Mesendoderm (in vitro differentiated cells): ENCODE data around the gene HSD17B7.

Experiments
- DNase-seq: peaks from one replicate; pipeline ENCODE4 v3.0.0; 2013
- H2AK5ac ChIP-seq: 2 replicates; pipeline ENCODE4 v1.6.1; 2013; ENCODE audit warnings: low read length, inconsistent platforms
- H2BK120ac ChIP-seq: 2 replicates; pipeline ENCODE4 v1.6.1; 2013; ENCODE audit warnings: low read depth, mild to moderate bottlenecking, low read length, moderate library complexity, mixed read lengths
- H2BK15ac ChIP-seq: replicated peaks from 2 replicates; pipeline ENCODE4 v1.6.1; 2013; ENCODE audit warnings: low read depth, mild to moderate bottlenecking, moderate library complexity
- H2BK5ac ChIP-seq: 2 replicates; pipeline ENCODE4 v1.6.1; 2013; ENCODE audit warnings: low read length, inconsistent platforms
- H3K18ac ChIP-seq: 2 replicates; pipeline ENCODE4 v1.6.1; 2013; ENCODE audit warnings: mild to moderate bottlenecking, low read length, mixed read lengths
- H3K23ac ChIP-seq: one replicate; pipeline ENCODE4 v1.6.1; 2013; ENCODE audit warnings: low read length
- H3K27ac ChIP-seq: 2 replicates; pipeline ENCODE4 v1.5.1; 2013; ENCODE audit warnings: low read depth, mild to moderate bottlenecking, inconsistent platforms, low read length, moderate library complexity
- H3K27me3 ChIP-seq: 2 replicates; pipeline ENCODE4 v1.6.1; 2013; ENCODE audit warnings: low read length, control low read depth, mild to moderate bottlenecking, inconsistent platforms; ENCODE audit not compliant: insufficient read depth, poor library complexity
- H3K36me3 ChIP-seq: 2 replicates; pipeline ENCODE4 v1.6.1; 2013; ENCODE audit warnings: low read length, inconsistent platforms; ENCODE audit not compliant: control insufficient read depth, insufficient read depth
- H3K4ac ChIP-seq: one replicate; pipeline ENCODE4 v1.6.1; 2013; ENCODE audit warnings: low read depth, mild to moderate bottlenecking, low read length, moderate library complexity
- H3K4me1 ChIP-seq: 2 replicates; pipeline ENCODE4 v1.6.1; 2013; ENCODE audit warnings: low read depth, low read length, inconsistent platforms; ENCODE audit not compliant: control insufficient read depth
- H3K4me2 ChIP-seq: 2 replicates; pipeline ENCODE4 v1.6.1; 2013; ENCODE audit warnings: low read length
- H3K4me3 ChIP-seq: 2 replicates; pipeline ENCODE4 v1.5.1; 2013; ENCODE audit warnings: mild to moderate bottlenecking, low read length
- H3K56ac ChIP-seq: one replicate; pipeline ENCODE4 v1.6.1; 2013; ENCODE audit warnings: low read length
- H3K79me1 ChIP-seq: 2 replicates; pipeline ENCODE4 v1.6.1; 2013; ENCODE audit warnings: low read length, inconsistent platforms
- H3K79me2 ChIP-seq: 2 replicates; pipeline ENCODE4 v1.6.1; 2013; ENCODE audit warnings: mild to moderate bottlenecking, low read length; ENCODE audit not compliant: control insufficient read depth, insufficient read depth
- H3K9ac ChIP-seq: 2 replicates; pipeline ENCODE4 v1.6.1; 2013; ENCODE audit warnings: low read length, inconsistent platforms
- H4K5ac ChIP-seq: one replicate; pipeline ENCODE4 v1.6.1; 2013; ENCODE audit warnings: low read length
- H4K8ac ChIP-seq: one replicate; pipeline ENCODE4 v1.6.1; 2013; ENCODE audit warnings: low read depth, mild to moderate bottlenecking, control low read depth, low read length, moderate library complexity
- WGBS: extraction: QIAGEN DNeasy Blood & Tissue Kit; methylation state at CpG from one replicate; pipeline ENCODE4 v1.1.7; 2013; ENCODE audit warnings: low lambda C conversion rate, missing lambda C conversion rate; ENCODE audit not compliant: insufficient coverage; ENCODE audit errors: extremely low coverage; 5-methylcytosine and 5-hydroxymethylcytosine counted together

HSD17B7 gene

GRCh38 chr1:162846256-162847212 is 56.0 kb downstream of the HSD17B7 start:
- H2AK5ac ChIP-seq: no peak overlapping the region
- no peak overlapping the region for H3K27ac ChIP-seq
- no peaks in the 10 kb centered on the region for H3K36me3 ChIP-seq
- H3K4me1 ChIP-seq: no peaks in the 10 kb centered on the region
- no peak overlapping the region for H3K56ac ChIP-seq
- no peak overlapping the region for H3K9ac ChIP-seq
- H3K27me3 ChIP-seq: no peaks in the 10 kb centered on the region
- no peak overlapping the region for H3K23ac ChIP-seq
- no peak overlapping the region for H3K4me3 ChIP-seq
- H2BK5ac ChIP-seq: no peak overlapping the region
- H3K79me2 ChIP-seq: no peaks in the 10 kb centered on the region
- no peak overlapping the region for H4K5ac ChIP-seq
- H3K79me1 ChIP-seq: no peaks in the 10 kb centered on the region
- H3K18ac ChIP-seq: no peak overlapping the region
- H3K4ac ChIP-seq: no peak overlapping the region
- H3K4me2 ChIP-seq: no peak overlapping the region
- H4K8ac ChIP-seq: no peak overlapping the region
- WGBS: no CpG with 5 or more reads among the region's 16 CpGs
- DNase-seq: no peak
- no peak overlapping the region for H2BK15ac ChIP-seq
- H2BK120ac ChIP-seq: no peak overlapping the region

GRCh38 chr1:162847839-162848453 is 57.4 kb downstream of the HSD17B7 start:
- no peak overlapping the region for H3K9ac ChIP-seq
- WGBS: no CpG with 5 or more reads among the region's 3 CpGs

GRCh38 chr1:162849711-162850110 is 59.2 kb downstream of the HSD17B7 start:
- H3K4ac ChIP-seq: no peak overlapping the region
- WGBS: no CpG with 5 or more reads among the region's 2 CpGs

More at GRCh38 chr1:162847839-162848453, 57.4 kb downstream of the HSD17B7 start:
- H3K79me2 ChIP-seq: no peaks in the 10 kb centered on the region
- H3K23ac ChIP-seq: no peak overlapping the region
- no peak overlapping the region for H3K4me3 ChIP-seq
- H4K8ac ChIP-seq: no peak overlapping the region
- no peak overlapping the region for H3K27ac ChIP-seq
- no peak overlapping the region for H4K5ac ChIP-seq
- H3K36me3 ChIP-seq: no peaks in the 10 kb centered on the region
- no peak overlapping the region for H2BK120ac ChIP-seq
- no peak overlapping the region for H3K18ac ChIP-seq
- H3K4me2 ChIP-seq: no peak overlapping the region
- H3K27me3 ChIP-seq: no peaks in the 10 kb centered on the region
- H3K79me1 ChIP-seq: no peaks in the 10 kb centered on the region
- H2BK5ac ChIP-seq: no peak overlapping the region
- no peak overlapping the region for H3K4ac ChIP-seq
- no peak overlapping the region for H2AK5ac ChIP-seq
- no peak overlapping the region for H3K56ac ChIP-seq
- H2BK15ac ChIP-seq: no peak overlapping the region
- DNase-seq: peak; percentile 71
- no peaks in the 10 kb centered on the region for H3K4me1 ChIP-seq

GRCh38 chr1:162851341-162851740 is 60.8 kb downstream of the HSD17B7 start:
- no peak overlapping the region for H4K8ac ChIP-seq
- no peak overlapping the region for H4K5ac ChIP-seq
- no peak overlapping the region for H3K56ac ChIP-seq
- DNase-seq: no peak
- no peak overlapping the region for H3K4me2 ChIP-seq
- no peaks in the 10 kb centered on the region for H3K79me1 ChIP-seq
- H3K79me2 ChIP-seq: no peaks in the 10 kb centered on the region
- no peak overlapping the region for H2AK5ac ChIP-seq
- H3K27ac ChIP-seq: no peak overlapping the region
- no peak overlapping the region for H3K18ac ChIP-seq
- no CpG with 5 or more reads among the region's 1 CpG for WGBS
- no peaks in the 10 kb centered on the region for H3K36me3 ChIP-seq
- no peak overlapping the region for H3K23ac ChIP-seq
- H2BK15ac ChIP-seq: no peak overlapping the region
- no peak overlapping the region for H3K4me3 ChIP-seq
- no peak overlapping the region for H3K4ac ChIP-seq
- no peaks in the 10 kb centered on the region for H3K4me1 ChIP-seq
- H3K9ac ChIP-seq: no peak overlapping the region
- H2BK120ac ChIP-seq: no peak overlapping the region
- H2BK5ac ChIP-seq: no peak overlapping the region
- H3K27me3 ChIP-seq: no peaks in the 10 kb centered on the region

More at GRCh38 chr1:162849711-162850110, 59.2 kb downstream of the HSD17B7 start:
- Histone ChIP-seq H2AK5ac (no peak overlapping the region), H3K18ac (no peak overlapping the region), H2BK120ac (no peak overlapping the region), H3K79me2 (no peaks in the 10 kb centered on the region), H3K4me3 (no peak overlapping the region), H3K9ac (no peak overlapping the region), H2BK5ac (no peak overlapping the region), H3K23ac (no peak overlapping the region), H3K36me3 (no peaks in the 10 kb centered on the region), H3K4me1 (no peaks in the 10 kb centered on the region), H3K27ac (no peak overlapping the region), H4K5ac (no peak overlapping the region), H4K8ac (no peak overlapping the region), H3K56ac (no peak overlapping the region), H2BK15ac (no peak overlapping the region), H3K27me3 (no peaks in the 10 kb centered on the region), H3K79me1 (no peaks in the 10 kb centered on the region), H3K4me2 (no peak overlapping the region)
- DNase-seq: no peak

- 100% methylated on average over 1 of the region's 4 CpGs for WGBS
- H3K36me3 ChIP-seq: no peaks in the 10 kb centered on the region
- H3K9ac ChIP-seq: no peak overlapping the region
- no peak overlapping the region for H3K4me3 ChIP-seq
- H3K4me2 ChIP-seq: no peak overlapping the region
- no peak overlapping the region for H2BK15ac ChIP-seq
- no peak overlapping the region for H4K8ac ChIP-seq
- H3K18ac ChIP-seq: no peak overlapping the region
- no peak overlapping the region for H3K4ac ChIP-seq
- H3K27me3 ChIP-seq: no peaks in the 10 kb centered on the region
- H3K23ac ChIP-seq: no peak overlapping the region
- no peak overlapping the region for H4K5ac ChIP-seq
- DNase-seq: peak; percentile 76
- H2BK5ac ChIP-seq: no peak overlapping the region
- H3K56ac ChIP-seq: no peak overlapping the region
- H3K79me1 ChIP-seq: no peaks in the 10 kb centered on the region
- H3K4me1 ChIP-seq: no peaks in the 10 kb centered on the region
- H3K27ac ChIP-seq: no peak overlapping the region
- no peak overlapping the region for H2AK5ac ChIP-seq
- H3K79me2 ChIP-seq: no peaks in the 10 kb centered on the region
- H2BK120ac ChIP-seq: no peak overlapping the region
These were observed 63.9 kb downstream of the HSD17B7 start for GRCh38 chr1:162854245-162854882.
